22Rv1 (cell line): ENCODE data around the gene DGKI.

Experiments used
- CTCF ChIP-seq: fragments of 450-650 bp; IDR thresholded peaks from 2 replicates; pipeline ENCODE4 v1.5.1; 2017; ENCODE audit warnings: mild to moderate bottlenecking
- ZFX ChIP-seq: fragments of 450-650 bp; IDR thresholded peaks from 2 replicates; pipeline ENCODE4 v1.6.1; 2017; ENCODE audit warnings: antibody characterized with exemption, borderline replicate concordance

DNA sequence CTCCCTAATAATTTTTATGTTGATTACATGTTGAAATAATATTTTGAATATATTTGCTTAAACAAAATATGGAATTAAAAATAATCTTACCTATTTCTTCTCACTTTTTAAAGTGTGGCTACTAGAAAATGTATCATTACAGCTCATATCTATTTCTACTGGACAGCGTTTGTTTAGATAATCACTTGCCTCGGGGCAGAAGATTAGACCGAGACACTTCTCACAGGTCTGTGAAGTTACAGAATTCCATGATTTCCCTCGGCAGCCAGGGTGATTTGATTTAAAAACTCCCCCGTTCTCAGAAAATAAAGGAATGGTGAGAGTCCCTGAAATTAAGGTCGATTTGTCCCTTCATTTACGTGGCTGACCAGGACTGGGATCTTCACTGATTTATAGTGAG is 162.5 kb downstream of the DGKI start:
- no peak for TF ChIP-seq CTCF
- no peak for TF ChIP-seq ZFX
